Adrenal gland (tissue), 12 donors: ENCODE results near the gene HBM. TPM values are rescaled to one million over a fixed set of nuclear protein-coding genes. Genes with fewer than 3 reads are reported as not detected.

Experiments
- DNase-seq, 7 donors: peaks; one replicate each; pipeline ENCODE4 v3.0.0-alpha.2; 2019 to 2020
- H3K27ac ChIP-seq, 5 donors: fragments of 200-600 bp; sonication (generic) in 4 of 5; 1 replicate in 3 of 5; 2 replicates in 2 of 5; pipeline versions ENCODE4 v1.5.1 to v1.8.0; 2016 to 2020; ENCODE audit warnings: mild to moderate bottlenecking in 1 of 5
- H3K27me3 ChIP-seq: fragments of 200-600 bp; 2 replicates; pipeline ENCODE4 v1.8.0; 2021
- H3K36me3 ChIP-seq, 2 donors: fragments of 200-600 bp; replicated peaks in 1 of 2; 1 replicate in 1 of 2; 2 replicates in 1 of 2; pipeline versions ENCODE4 v1.5.1 to v1.8.0; 2018 to 2022
- H3K4me1 ChIP-seq, 2 donors: fragments of 200-600 bp; replicated peaks in 1 of 2; 1 replicate in 1 of 2; 2 replicates in 1 of 2; pipeline versions ENCODE4 v1.5.1 to v1.8.0; 2018 to 2021
- H3K4me3 ChIP-seq, 4 donors: fragments of 200-600 bp; sonication (generic) in 3 of 4; one replicate each; pipeline ENCODE4 v1.5.1; 2016 to 2018
- H3K9me3 ChIP-seq, 3 donors: fragments of 200-600 bp; sonication (generic) in 1 of 3; replicated peaks in 1 of 3; 1 replicate in 2 of 3; 2 replicates in 1 of 3; pipeline versions ENCODE4 v1.5.1 to v1.8.0; 2016 to 2021
- CTCF ChIP-seq, 6 experiments: fragments of 450-650 bp in 4 of 6; fragments of 200-600 bp in 2 of 6; sonication (generic) in 1 of 6; IDR thresholded peaks; 1 replicate in 5 of 6; 2 replicates in 1 of 6; pipeline versions ENCODE4 v1.5.1 to v1.8.0; 2016 to 2021; ENCODE audit warnings: antibody characterized with exemption in 6 of 6, mild to moderate bottlenecking in 2 of 6, moderate library complexity in 1 of 6
- POLR2A ChIP-seq, 2 donors: fragments of 450-650 bp; IDR thresholded peaks; one replicate each; pipeline ENCODE4 v1.6.1; 2017; ENCODE audit warnings: antibody characterized with exemption in 2 of 2, mild to moderate bottlenecking in 2 of 2, moderate library complexity in 1 of 2
- WGBS, 4 donors: extraction: QIAGEN DNeasy Blood & Tissue Kit in 2 of 4; methylation state at CpG; one replicate each; pipeline versions ENCODE4 v1.1.5 to v1.1.7; 2013 to 2017; 5-methylcytosine and 5-hydroxymethylcytosine counted together
- intact Hi-C, 2 donors: fragments of 100-400 bp; cut with DNase I; formaldehyde crosslinking; loops; one replicate each; pipeline versions ENCODE4 v1.14.1 to v1.15.0; 2022 to 2023
- polyA plus RNA-seq, 3 donors: library from polyadenylated mRNA; stranded (reverse); fragments of 200-250 nt in 2 of 3; fragments of 350-450 nt in 1 of 3; fragmentation: Illumina TruSeq in 1 of 3; extraction: RNeasy Lipid Tissue Mini Kit (QIAGEN cat#74804) in 1 of 3; gene quantifications; one replicate each; pipeline ENCODE4 v1.2.3, GENCODE V29; 2013 to 2014
- total RNA-seq, 9 donors: library from RNA; depleted of rRNA in 4 of 9; stranded (reverse); fragments of >200 nt in 4 of 9; fragments of 120-200 nt in 1 of 9; fragmentation: NEBNext Ultra II Directional in 1 of 9; extraction: Animal tissue kit (Norgen Biotek cat#: 25700) in 1 of 9; gene quantifications; one replicate each; pipeline versions ENCODE4 v1.1.0 to v1.2.4, GENCODE V29; 2013 to 2023
- donor health status: healthy with polysubstance abuse.
- donor health status: Bipolar disorder and iron deficiency.
- donor health status: DM: yes; HTN: yes; CAD: no.
- donor health status: DM: no; HTN: no; CAD: no.
- donor health status: DM: no; HTN: no; CAD: no.
- donor health status: DM: yes; HTN: yes; CAD: no.

HBM gene
- total and polyA plus RNA-seq, 12 donors: 0.53 to 30.2 (median 0.61) TPM; not detected in 9

GRCh38 chr16:140175-140857, 25.5 kb upstream of the HBM start:
- WGBS, 4 donors: 63 to 70% (median 68%) methylated on average over 10 of the region's 10 CpGs
- Histone ChIP-seq H3K36me3 (no peaks in the 10 kb centered on the region), H3K27me3 (no peaks in the 10 kb centered on the region), H3K27ac (no peak overlapping the region), H3K4me3 (no peak overlapping the region), H3K9me3 (no peaks in the 10 kb centered on the region), H3K4me1 (peaks cover 5 to 16% of the 10 kb centered on the region in 2 donors)
- TF ChIP-seq CTCF (IDR thresholded peaks at IDR 0.05) (no peak), POLR2A (IDR thresholded peaks at IDR 0.05) (no peak)
- intact Hi-C loops: no loop called here
- no peak for DNase-seq

- Histone ChIP-seq H3K4me1 (peaks cover 3% of the 10 kb centered on the region in 2 donors), H3K36me3 (no peaks in the 10 kb centered on the region), H3K9me3 (no peaks in the 10 kb centered on the region), H3K27ac (no peak overlapping the region), H3K4me3 (no peak overlapping the region), H3K27me3 (no peaks in the 10 kb centered on the region)
- WGBS, 4 donors: 70 to 84% (median 78%) methylated on average over 7 to 12 of the region's 12 CpGs
- no peak for TF ChIP-seq CTCF (IDR thresholded peaks at IDR 0.05)
- TF ChIP-seq POLR2A (IDR thresholded peaks at IDR 0.05): no peak
- DNase-seq: no peak
- intact Hi-C loops: no loop called here
Measured at GRCh38 chr16:142405-142967, 23.3 kb upstream of the HBM start.

- WGBS, 4 donors: 70 to 91% (median 80%) methylated on average over 6 of the region's 6 CpGs
- no peaks in the 10 kb centered on the region for H3K9me3 ChIP-seq
- DNase-seq: no peak
- no peaks in the 10 kb centered on the region for H3K36me3 ChIP-seq
- no peak overlapping the region for H3K27ac ChIP-seq
- no peak for TF ChIP-seq POLR2A (IDR thresholded peaks at IDR 0.05)
- no peak for TF ChIP-seq CTCF (IDR thresholded peaks at IDR 0.05)
- no peaks in the 10 kb centered on the region for H3K27me3 ChIP-seq
- no peaks in the 10 kb centered on the region for H3K4me1 ChIP-seq
- no peak overlapping the region for H3K4me3 ChIP-seq
- intact Hi-C loops: no loop called here
Measured at GRCh38 chr16:143047-143446, 22.7 kb upstream of the HBM start.

GRCh38 chr16:143456-143855, 22.3 kb upstream of the HBM start:
- Histone ChIP-seq H3K36me3 (no peaks in the 10 kb centered on the region), H3K27me3 (no peaks in the 10 kb centered on the region), H3K4me1 (no peaks in the 10 kb centered on the region), H3K27ac (no peak overlapping the region), H3K4me3 (no peak overlapping the region), H3K9me3 (no peaks in the 10 kb centered on the region)
- WGBS, 4 donors: 63 to 77% (median 67%) methylated on average over 4 to 6 of the region's 6 CpGs
- intact Hi-C loops: no loop called here
- DNase-seq: no peak
- TF ChIP-seq POLR2A (IDR thresholded peaks at IDR 0.05) (no peak), CTCF (IDR thresholded peaks at IDR 0.05) (no peak)
